K562 (cell line): ENCODE measurements around the gene SH3BP5.

Experiments
- ELF1 ChIP-seq: fragments of 200-800 bp; sonication (Bioruptor generic); IDR thresholded peaks from 2 replicates; pipeline ENCODE4 v1.6.1; 2016; ENCODE audit warnings: missing genetic modification characterization, missing compliant biosample characterization
- FOXA3 ChIP-seq, 2 experiments: fragments of 450-650 bp in 1 of 2; sonication (generic) in 1 of 2; formaldehyde crosslinking; IDR thresholded peaks in 1 of 2; conservative IDR thresholded peaks in 1 of 2; 2 replicates each; pipeline versions ENCODE4 v1.4.0 to v1.8.0; 2020 to 2022; ENCODE audit warnings: mild to moderate bottlenecking in 2 of 2, missing genetic modification reagents in 1 of 2
- GABPB1 ChIP-seq: sonication (generic); formaldehyde crosslinking; IDR thresholded peaks from 2 replicates; pipeline ENCODE4 v1.8.0; 2022; ENCODE audit warnings: mild to moderate bottlenecking, missing genetic modification reagents
- PHF8 ChIP-seq: fragments of 200-600 bp; sonication (generic); IDR thresholded peaks from 2 replicates; pipeline ENCODE4 v1.6.1; 2012; ENCODE audit warnings: mixed run types, mild to moderate bottlenecking, inconsistent platforms, low read length, moderate library complexity, borderline replicate concordance
- POLR2AphosphoS2 ChIP-seq: IDR thresholded peaks from 2 replicates; pipeline ENCODE4 v1.6.1; 2012; ENCODE audit warnings: low read length, improper control_type of control experiment
- RAD21 ChIP-seq, 2 experiments: fragments of 250-450 bp in 1 of 2; fragments of 450-650 bp in 1 of 2; sonication (Bioruptor Pico) in 1 of 2; formaldehyde crosslinking in 1 of 2; IDR thresholded peaks in 1 of 2; conservative IDR thresholded peaks in 1 of 2; 2 replicates each; pipeline versions ENCODE4 v1.4.0 to v1.8.0; 2020 to 2022; ENCODE audit warnings: mild to moderate bottlenecking in 2 of 2, moderate library complexity in 1 of 2
- RNF2 ChIP-seq: sonication (generic); IDR thresholded peaks from 2 replicates; pipeline ENCODE4 v1.6.1; 2016
- THRA ChIP-seq: fragments of 450-650 bp; IDR thresholded peaks from 2 replicates; pipeline ENCODE4 v1.6.1; 2017; ENCODE audit warnings: mild to moderate bottlenecking, moderate library complexity
- ZBTB17 ChIP-seq: fragments of 450-650 bp; formaldehyde crosslinking; IDR thresholded peaks from 2 replicates; pipeline ENCODE4 v1.4.0; 2020; ENCODE audit warnings: mild to moderate bottlenecking
- ZBTB7A ChIP-seq: IDR thresholded peaks from 2 replicates; pipeline ENCODE4 v1.6.1; 2011; ENCODE audit warnings: low read depth, mild to moderate bottlenecking, low read length, moderate library complexity, borderline replicate concordance; ENCODE audit not compliant: control insufficient read depth
- ZHX1 ChIP-seq: fragments of 150-350 bp; conservative IDR thresholded peaks from 2 replicates; pipeline ENCODE4 v1.6.1; 2014; ENCODE audit warnings: low read length
- TF ChIP-seq, protein P1 (sequence below), 3 experiments: IDR thresholded peaks in 2 of 3; conservative IDR thresholded peaks in 1 of 3; 2 replicates each; pipeline ENCODE4 v1.5.1; 2011 to 2012; ENCODE audit warnings: low read length in 3 of 3, mild to moderate bottlenecking in 3 of 3, control low read depth in 2 of 3, improper control_type of control experiment in 1 of 3, inconsistent platforms in 1 of 3, low read depth in 1 of 3, mixed read lengths in 1 of 3, moderate library complexity in 1 of 3; ENCODE audit not compliant: insufficient read depth in 2 of 3

DNA sequence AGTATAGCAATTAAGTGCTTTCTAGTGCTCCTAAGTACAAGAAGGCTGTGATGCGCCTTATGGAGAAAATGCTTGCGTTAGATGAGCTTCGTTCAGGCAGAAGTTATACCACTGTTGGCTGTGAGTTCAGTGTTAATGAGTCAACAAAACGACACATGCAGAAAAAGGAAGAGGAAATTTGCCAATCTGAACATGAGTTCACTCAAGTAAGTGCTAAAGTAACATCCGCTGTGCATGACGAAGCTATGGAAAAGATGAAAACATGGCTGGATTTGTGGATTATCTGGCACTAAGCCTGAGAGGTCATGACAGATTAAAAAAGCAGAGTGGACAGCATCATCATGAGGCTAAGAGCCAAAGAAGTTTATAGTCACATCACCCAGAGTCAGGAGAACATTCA, 36.9 kb downstream of the SH3BP5 start:
- no peak for TF ChIP-seq FOXA3 (CRISPR knock-in tag; conservative IDR thresholded peaks at IDR 0.05 in 1 of 2, IDR thresholded peaks at IDR 0.05 in 1 of 2)
- TF ChIP-seq RNF2: no peak
- no peak for TF ChIP-seq ZHX1
- TF ChIP-seq ELF1 (tag): no peak
- TF ChIP-seq RAD21 (CRISPR knock-in tag; conservative IDR thresholded peaks at IDR 0.05 in 1 of 2, IDR thresholded peaks at IDR 0.05 in 1 of 2): no peak
- no peak for TF ChIP-seq THRA
- TF ChIP-seq GABPB1 (CRISPR knock-in tag): no peak
- TF ChIP-seq ZBTB17: no peak
- no peak for TF ChIP-seq PHF8
- TF ChIP-seq POLR2AphosphoS2: no peak
- no peak for TF ChIP-seq ZBTB7A
- TF ChIP-seq, protein P1, sequence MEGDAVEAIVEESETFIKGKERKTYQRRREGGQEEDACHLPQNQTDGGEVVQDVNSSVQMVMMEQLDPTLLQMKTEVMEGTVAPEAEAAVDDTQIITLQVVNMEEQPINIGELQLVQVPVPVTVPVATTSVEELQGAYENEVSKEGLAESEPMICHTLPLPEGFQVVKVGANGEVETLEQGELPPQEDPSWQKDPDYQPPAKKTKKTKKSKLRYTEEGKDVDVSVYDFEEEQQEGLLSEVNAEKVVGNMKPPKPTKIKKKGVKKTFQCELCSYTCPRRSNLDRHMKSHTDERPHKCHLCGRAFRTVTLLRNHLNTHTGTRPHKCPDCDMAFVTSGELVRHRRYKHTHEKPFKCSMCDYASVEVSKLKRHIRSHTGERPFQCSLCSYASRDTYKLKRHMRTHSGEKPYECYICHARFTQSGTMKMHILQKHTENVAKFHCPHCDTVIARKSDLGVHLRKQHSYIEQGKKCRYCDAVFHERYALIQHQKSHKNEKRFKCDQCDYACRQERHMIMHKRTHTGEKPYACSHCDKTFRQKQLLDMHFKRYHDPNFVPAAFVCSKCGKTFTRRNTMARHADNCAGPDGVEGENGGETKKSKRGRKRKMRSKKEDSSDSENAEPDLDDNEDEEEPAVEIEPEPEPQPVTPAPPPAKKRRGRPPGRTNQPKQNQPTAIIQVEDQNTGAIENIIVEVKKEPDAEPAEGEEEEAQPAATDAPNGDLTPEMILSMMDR (IDR thresholded peaks at IDR 0.05 in 2 of 3, conservative IDR thresholded peaks at IDR 0.05 in 1 of 3; ENCODE audit: insufficient read depth in 2 of 3, low read depth in 1 of 3, low read length in 3 of 3): no peak
